Putamen (tissue), 1 donor: ENCODE results near the gene DDIT4L.
A peak's percentile ranks its signal among the peaks of the same experiment; 100 is the strongest.
"Not testable (repeated sequence)": the region's sequence is repeated elsewhere in the genome, so short reads cannot be mapped to it uniquely, and the experiment has no call there.

Experiments
- DNase-seq: peaks from one replicate; pipeline ENCODE4 v3.0.0-alpha.2; 2016; ENCODE audit warnings: low spot score

Gene DDIT4L

GRCh38 chr4:100189820-100190642 is at the start of gene DDIT4L:
TSS of gene DDIT4L (minus strand) at chr4:100190468. CDS start at chr4:100189983, 485 bp downstream.
- DNase-seq, result no peak

GRCh38 chr4:100240008-100240407 is 49.7 kb upstream of the DDIT4L start:
- no peak for DNase-seq

- DNase-seq, result no peak
These were observed 34.5 kb upstream of the DDIT4L start for GRCh38 chr4:100224721-100225120.

GRCh38 chr4:100224160-100224559 is 33.9 kb upstream of the DDIT4L start:
- no peak for DNase-seq

- DNase-seq, result no peak
These were observed 18.7 kb upstream of the DDIT4L start for GRCh38 chr4:100208964-100209363.

GRCh38 chr4:100208459-100208858 is 18.2 kb upstream of the DDIT4L start:
- DNase-seq, result no peak

- DNase-seq, result no peak
These were observed 16.6 kb upstream of the DDIT4L start for GRCh38 chr4:100206850-100207249.

- DNase-seq, result no peak
These were observed 7.8 kb upstream of the DDIT4L start for GRCh38 chr4:100198061-100198460.

GRCh38 chr4:100196388-100197071 is 6.3 kb upstream of the DDIT4L start:
- not testable (repeated sequence) for DNase-seq

- DNase-seq, result no peak
These were observed 654 bp upstream of the DDIT4L start for GRCh38 chr4:100190643-100191600.

- DNase-seq, result peak; percentile 51
These were observed 1.4 kb downstream of the DDIT4L start for GRCh38 chr4:100188829-100189228.

GRCh38 chr4:100187781-100188180 is 2.5 kb downstream of the DDIT4L start:
- no peak for DNase-seq

- no peak for DNase-seq
These were observed 5.5 kb downstream of the DDIT4L start for GRCh38 chr4:100184787-100185186.

GRCh38 chr4:100177855-100178254 is 12.4 kb downstream of the DDIT4L start:
- DNase-seq, result no peak

GRCh38 chr4:100177126-100177525 is 13.1 kb downstream of the DDIT4L start:
- DNase-seq, result no peak

GRCh38 chr4:100175858-100176257 is 14.4 kb downstream of the DDIT4L start:
- DNase-seq, result no peak

GRCh38 chr4:100174985-100175383 is 15.3 kb downstream of the DDIT4L start:
- no peak for DNase-seq

GRCh38 chr4:100170986-100171385 is 19.3 kb downstream of the DDIT4L start:
- DNase-seq, result no peak

GRCh38 chr4:100169491-100170485 is 20.5 kb downstream of the DDIT4L start:
- no peak for DNase-seq

GRCh38 chr4:100168521-100168920 is 21.7 kb downstream of the DDIT4L start:
- no peak for DNase-seq
